CD14-positive monocyte (primary cell): ENCODE results near the gene NDUFB4. TPM values are rescaled to one million over a fixed set of nuclear protein-coding genes. Genes with fewer than 3 reads are reported as not detected.

Source experiments
- DNase-seq, 3 donors: peaks; one replicate each; pipeline ENCODE4 v3.0.0-alpha.2; 2011 to 2022
- H2AFZ ChIP-seq: 2 replicates; pipeline ENCODE4 v1.6.0; 2012; ENCODE audit warnings: mild to moderate bottlenecking, low read depth, low read length, inconsistent platforms; ENCODE audit not compliant: insufficient read depth, poor library complexity, severe bottlenecking
- H3K27ac ChIP-seq, 2 donors: 1 replicate in 1 of 2; 2 replicates in 1 of 2; pipeline ENCODE4 v1.5.1; 2012 to 2013; ENCODE audit warnings: low read length in 2 of 2, control low read depth in 1 of 2, inconsistent platforms in 1 of 2, low read depth in 1 of 2, mild to moderate bottlenecking in 1 of 2
- H3K27me3 ChIP-seq, 2 donors: one replicate each; pipeline versions ENCODE4 v1.6.0 to v1.6.1; 2011 to 2013; ENCODE audit warnings: low read length in 2 of 2; ENCODE audit not compliant: control insufficient read depth in 2 of 2, insufficient read depth in 2 of 2
- H3K36me3 ChIP-seq, 2 donors: replicated peaks in 1 of 2; 1 replicate in 1 of 2; 2 replicates in 1 of 2; pipeline versions ENCODE4 v1.5.1 to v1.6.1; 2012 to 2013; ENCODE audit warnings: low read length in 2 of 2, control low read depth in 1 of 2, inconsistent platforms in 1 of 2, mild to moderate bottlenecking in 1 of 2; ENCODE audit not compliant: insufficient read depth in 2 of 2, control insufficient read depth in 1 of 2
- H3K4me1 ChIP-seq, 2 donors: 1 replicate in 1 of 2; 2 replicates in 1 of 2; pipeline versions ENCODE4 v1.5.1 to v1.6.1; 2012 to 2013; ENCODE audit warnings: low read length in 2 of 2, control low read depth in 1 of 2, inconsistent platforms in 1 of 2, mild to moderate bottlenecking in 1 of 2, moderate library complexity in 1 of 2; ENCODE audit not compliant: insufficient read depth in 2 of 2, control insufficient read depth in 1 of 2
- H3K4me2 ChIP-seq: replicated peaks from 2 replicates; pipeline ENCODE3; 2012; ENCODE audit warnings: low read length, moderate library complexity, mild to moderate bottlenecking; ENCODE audit not compliant: poor library complexity, severe bottlenecking; ENCODE audit errors: extremely low read depth
- H3K4me3 ChIP-seq, 3 experiments: fragments of 200-600 bp in 1 of 3; sonication (generic) in 1 of 3; replicated peaks in 1 of 3; 1 replicate in 2 of 3; 2 replicates in 1 of 3; pipeline ENCODE4 v1.5.1; 2011 to 2013; ENCODE audit warnings: low read length in 3 of 3, mild to moderate bottlenecking in 3 of 3, control low read depth in 2 of 3, low read depth in 2 of 3, inconsistent platforms in 1 of 3, moderate library complexity in 1 of 3
- H3K79me2 ChIP-seq: 2 replicates; pipeline ENCODE4 v1.6.0; 2012; ENCODE audit warnings: mild to moderate bottlenecking, control low read depth, inconsistent platforms, low read length, moderate library complexity; ENCODE audit not compliant: insufficient read depth
- H3K9ac ChIP-seq: 2 replicates; pipeline ENCODE4 v1.6.0; 2017; ENCODE audit warnings: low read length, mild to moderate bottlenecking; ENCODE audit not compliant: insufficient read depth, poor library complexity, severe bottlenecking
- H3K9me3 ChIP-seq, 2 donors: replicated peaks in 1 of 2; 1 replicate in 1 of 2; 2 replicates in 1 of 2; pipeline versions ENCODE4 v1.5.1 to v1.6.1; 2012 to 2013; ENCODE audit warnings: low read length in 2 of 2, control low read depth in 1 of 2; ENCODE audit not compliant: control insufficient read depth in 1 of 2, insufficient read depth in 1 of 2
- H4K20me1 ChIP-seq: 2 replicates; pipeline ENCODE4 v1.6.0; 2012; ENCODE audit warnings: mild to moderate bottlenecking, low read length, control low read depth, moderate library complexity; ENCODE audit not compliant: insufficient read depth
- H3K27ac Mint-ChIP-seq, 7 donors: one replicate each; pipeline ENCODE4 v1.8.0; 2020; ENCODE audit warnings: mild to moderate bottlenecking in 7 of 7, mixed read lengths in 7 of 7, moderate library complexity in 6 of 7, inconsistent platforms in 2 of 7
- H3K27me3 Mint-ChIP-seq, 3 donors: one replicate each; pipeline ENCODE4 v1.8.0; 2021 to 2022; ENCODE audit warnings: low read depth in 3 of 3, mild to moderate bottlenecking in 3 of 3, mixed read lengths in 3 of 3, moderate library complexity in 3 of 3, inconsistent platforms in 1 of 3
- H3K36me3 Mint-ChIP-seq, 2 donors: one replicate each; pipeline ENCODE4 v1.8.0; 2020; ENCODE audit warnings: mixed read lengths in 2 of 2, inconsistent platforms in 1 of 2, mild to moderate bottlenecking in 1 of 2
- H3K4me1 Mint-ChIP-seq: one replicate; pipeline ENCODE4 v1.8.0; 2020; ENCODE audit warnings: mild to moderate bottlenecking, mixed read lengths
- H3K4me3 Mint-ChIP-seq, 2 donors: one replicate each; pipeline ENCODE4 v1.8.0; 2020; ENCODE audit warnings: mild to moderate bottlenecking in 2 of 2, mixed read lengths in 2 of 2, moderate library complexity in 1 of 2
- H3K9me3 Mint-ChIP-seq, 7 donors: one replicate each; pipeline ENCODE4 v1.8.0; 2020 to 2022; ENCODE audit warnings: mixed read lengths in 7 of 7, mild to moderate bottlenecking in 6 of 7, moderate library complexity in 6 of 7, inconsistent platforms in 2 of 7
- WGBS: methylation state at CpG from one replicate; pipeline ENCODE4 v1.1.5; 2013; ENCODE audit warnings: missing lambda C conversion rate; ENCODE audit not compliant: insufficient coverage; 5-methylcytosine and 5-hydroxymethylcytosine counted together
- intact Hi-C, 2 donors: fragments of 100-400 bp; cut with micrococcal nuclease; formaldehyde crosslinking; loops; one replicate each; pipeline versions ENCODE4 v1.15.0 to v1.15.1; 2023
- polyA plus RNA-seq, 3 donors: library from polyadenylated mRNA; depleted of rRNA in 1 of 3; unstranded in 2 of 3; stranded (reverse) in 1 of 3; fragments of 300-500 nt in 2 of 3; fragments of >200 nt in 1 of 3; fragmentation: Illumina TruSeq in 2 of 3; gene quantifications; 1 replicate in 2 of 3; 2 replicates in 1 of 3; pipeline ENCODE4 v1.2.3, GENCODE V29; 2012 to 2021
- TF ChIP-seq, protein P1 (sequence below): fragments of 200-600 bp; IDR thresholded peaks from one replicate; pipeline ENCODE4 v1.8.0; 2022; ENCODE audit warnings: antibody characterized with exemption, mild to moderate bottlenecking

Gene NDUFB4
- polyA plus RNA-seq, 3 donors: 93.7 to 215 (median 173) TPM

DNA sequence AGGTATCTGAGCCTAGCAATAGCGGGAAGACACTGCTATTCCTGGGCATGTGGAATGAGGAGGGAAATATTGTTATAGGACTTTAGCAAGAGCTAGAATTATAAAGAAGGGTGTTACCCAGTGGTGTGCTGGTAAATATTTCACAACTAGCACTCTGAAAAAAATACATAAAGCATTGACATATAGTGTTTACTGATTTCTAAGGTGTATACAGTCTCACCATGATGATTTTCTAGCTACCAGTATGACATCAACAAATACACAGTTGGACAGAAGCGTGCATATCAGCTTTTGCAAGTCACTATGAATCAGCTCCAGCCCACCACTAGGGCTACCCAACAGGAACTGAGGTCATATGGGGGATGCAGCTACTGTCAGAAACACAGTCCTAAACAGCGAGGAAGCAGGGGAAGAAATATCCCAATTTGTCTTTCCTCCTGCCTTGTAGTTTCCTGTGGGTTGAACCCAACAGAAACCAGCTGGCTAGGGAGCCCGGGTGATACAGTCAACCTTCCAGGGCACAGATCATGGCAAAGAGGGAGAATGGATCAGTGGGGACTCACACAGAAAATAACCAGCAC is 46.3 kb downstream of the NDUFB4 start:
- Mint-ChIP-seq H3K4me1 (peaks cover 13% of the 10 kb centered on the region), H3K36me3 (no peaks in the 10 kb centered on the region), H3K4me3 (no peak overlapping the region), H3K9me3 (peaks cover 3 to 12% (median 9%) of the 10 kb centered on the region in 7 donors), H3K27me3 (no peaks in the 10 kb centered on the region), H3K27ac (peak overlapping the region in 4 of 7 donors; percentile 11 to 51 (median 38))
- 0% methylated on average over 2 of the region's 4 CpGs for WGBS
- DNase-seq: peak; percentile 16 to 70 (median 20)
- no peaks in the 10 kb centered on the region for H4K20me1 ChIP-seq
- peak overlapping the region; percentile 46 for H2AFZ ChIP-seq
- H3K79me2 ChIP-seq: no peaks in the 10 kb centered on the region
- H3K4me3 ChIP-seq: no peak overlapping the region
- H3K27me3 ChIP-seq: no peaks in the 10 kb centered on the region
- H3K4me1 ChIP-seq: peaks cover 10 to 11% of the 10 kb centered on the region in 2 donors
- H3K9ac ChIP-seq: no peak overlapping the region
- intact Hi-C loops: no loop called here
- no peak overlapping the region for H3K4me2 ChIP-seq
- peaks cover 0 to 7% of the 10 kb centered on the region in 2 donors for H3K9me3 ChIP-seq
- H3K27ac ChIP-seq: no peak overlapping the region
- TF ChIP-seq, protein P1, sequence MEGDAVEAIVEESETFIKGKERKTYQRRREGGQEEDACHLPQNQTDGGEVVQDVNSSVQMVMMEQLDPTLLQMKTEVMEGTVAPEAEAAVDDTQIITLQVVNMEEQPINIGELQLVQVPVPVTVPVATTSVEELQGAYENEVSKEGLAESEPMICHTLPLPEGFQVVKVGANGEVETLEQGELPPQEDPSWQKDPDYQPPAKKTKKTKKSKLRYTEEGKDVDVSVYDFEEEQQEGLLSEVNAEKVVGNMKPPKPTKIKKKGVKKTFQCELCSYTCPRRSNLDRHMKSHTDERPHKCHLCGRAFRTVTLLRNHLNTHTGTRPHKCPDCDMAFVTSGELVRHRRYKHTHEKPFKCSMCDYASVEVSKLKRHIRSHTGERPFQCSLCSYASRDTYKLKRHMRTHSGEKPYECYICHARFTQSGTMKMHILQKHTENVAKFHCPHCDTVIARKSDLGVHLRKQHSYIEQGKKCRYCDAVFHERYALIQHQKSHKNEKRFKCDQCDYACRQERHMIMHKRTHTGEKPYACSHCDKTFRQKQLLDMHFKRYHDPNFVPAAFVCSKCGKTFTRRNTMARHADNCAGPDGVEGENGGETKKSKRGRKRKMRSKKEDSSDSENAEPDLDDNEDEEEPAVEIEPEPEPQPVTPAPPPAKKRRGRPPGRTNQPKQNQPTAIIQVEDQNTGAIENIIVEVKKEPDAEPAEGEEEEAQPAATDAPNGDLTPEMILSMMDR: no peak
- no peaks in the 10 kb centered on the region for H3K36me3 ChIP-seq

DNA sequence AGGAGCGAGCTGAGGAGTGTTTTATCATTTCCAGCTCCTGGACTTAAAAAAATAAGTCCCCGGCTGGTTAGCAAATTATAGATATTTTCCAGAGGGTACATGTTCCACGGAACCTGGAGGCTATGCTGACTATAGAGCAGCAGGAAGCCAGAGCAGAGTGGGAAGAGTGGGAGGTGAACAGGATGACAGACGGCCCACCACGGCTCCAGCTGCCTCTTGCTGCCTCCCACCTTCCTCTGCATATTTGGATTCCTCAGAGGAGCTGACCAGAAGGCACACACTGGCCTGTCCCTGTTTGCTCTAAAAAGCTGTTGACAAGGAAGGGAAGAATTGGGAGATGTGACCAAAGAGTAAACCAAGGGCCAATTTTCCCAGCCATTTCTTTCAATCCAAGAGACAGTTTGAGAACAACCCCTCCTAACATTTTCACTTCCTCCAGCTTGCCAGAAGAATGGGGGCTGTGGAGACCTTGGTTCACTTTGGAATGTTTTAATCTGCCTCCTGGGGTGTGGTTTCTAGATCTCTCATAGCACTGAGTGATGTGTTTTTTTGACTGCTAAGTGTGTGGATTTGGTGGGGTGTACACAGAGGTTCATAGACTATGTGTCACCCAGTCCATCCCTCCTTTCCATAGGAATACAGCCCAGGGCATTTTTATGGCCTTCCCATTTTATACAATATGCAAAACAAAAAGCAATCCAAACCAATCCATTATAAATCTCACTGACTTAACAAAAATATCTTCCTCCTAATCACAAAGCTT is 49.1 kb downstream of the NDUFB4 start:
- Mint-ChIP-seq H3K4me3 (no peak overlapping the region), H3K9me3 (peaks cover 0 to 5% (median 0%) of the 10 kb centered on the region in 7 donors), H3K4me1 (peaks cover 11% of the 10 kb centered on the region), H3K27ac (no peak overlapping the region), H3K27me3 (no peaks in the 10 kb centered on the region), H3K36me3 (no peaks in the 10 kb centered on the region)
- Histone ChIP-seq H3K4me2 (no peak overlapping the region), H3K79me2 (no peaks in the 10 kb centered on the region), H4K20me1 (no peaks in the 10 kb centered on the region), H2AFZ (no peak overlapping the region), H3K27ac (no peak overlapping the region), H3K4me1 (peaks cover 10 to 11% of the 10 kb centered on the region in 2 donors), H3K4me3 (no peak overlapping the region), H3K9ac (no peak overlapping the region), H3K27me3 (no peaks in the 10 kb centered on the region), H3K36me3 (no peaks in the 10 kb centered on the region), H3K9me3 (no peaks in the 10 kb centered on the region)
- TF ChIP-seq, protein P1: no peak
- no peak for DNase-seq
- WGBS: 79% methylated on average over 3 of the region's 5 CpGs
- intact Hi-C loops: no loop called here
